Activated T-helper 1 cell treated with Interleukin-2 at 50 U/mL for 16 hours (primary cell): ENCODE data around the gene HLA-DOA.

Experiments used
- DNase-seq: peaks from one replicate; pipeline ENCODE4 v3.0.0-alpha.2; 2020; ENCODE audit warnings: low read depth

Gene HLA-DOA

DNA sequence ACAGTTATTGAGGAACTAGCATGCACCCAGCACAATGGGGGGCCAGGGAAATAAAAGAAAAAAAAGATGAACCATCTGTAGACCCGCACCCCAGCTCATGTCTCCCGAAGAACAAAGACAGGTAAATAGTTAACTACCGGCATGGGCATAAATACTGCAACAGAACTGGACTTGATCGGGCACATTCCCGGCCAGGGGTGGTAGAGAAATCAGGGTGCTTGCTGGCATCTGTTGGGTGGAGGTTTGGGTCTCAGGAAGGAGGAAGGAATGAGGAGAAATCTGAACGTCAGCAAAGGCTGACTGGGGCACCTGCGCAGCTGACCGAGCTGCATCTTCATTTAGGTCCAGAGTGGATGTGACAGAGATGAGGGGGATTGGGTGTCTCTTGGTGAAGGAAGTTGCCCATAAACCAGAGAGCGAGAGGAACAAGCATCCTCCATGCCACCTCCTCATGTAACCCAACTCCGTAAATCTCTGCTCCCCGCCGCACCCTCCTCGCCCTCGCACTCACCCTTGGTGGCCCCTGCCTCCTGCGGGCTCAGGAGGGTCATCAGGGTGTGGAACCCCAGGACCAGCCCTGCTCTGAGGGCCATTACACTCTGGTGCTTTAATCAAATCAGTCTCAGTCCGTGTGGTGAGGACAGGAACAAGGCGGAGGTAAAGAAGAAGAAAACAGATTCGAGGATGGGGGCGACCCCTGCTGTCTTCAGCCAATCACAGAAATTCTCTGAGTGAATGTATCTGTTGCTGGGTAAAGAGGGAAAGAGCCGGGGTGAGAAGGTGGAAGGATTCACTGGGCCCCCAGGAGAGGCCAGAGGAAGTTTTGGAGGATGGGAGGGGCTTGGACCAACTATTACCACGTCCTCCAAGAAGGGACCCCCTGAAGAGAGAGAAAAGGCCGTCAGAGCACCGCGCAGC, at the start of gene HLA-DOA:
Gene HLA-DOA (minus strand): TSS at position 648 of the 918 bp plus-strand sequence.
- no peak for DNase-seq

DNA sequence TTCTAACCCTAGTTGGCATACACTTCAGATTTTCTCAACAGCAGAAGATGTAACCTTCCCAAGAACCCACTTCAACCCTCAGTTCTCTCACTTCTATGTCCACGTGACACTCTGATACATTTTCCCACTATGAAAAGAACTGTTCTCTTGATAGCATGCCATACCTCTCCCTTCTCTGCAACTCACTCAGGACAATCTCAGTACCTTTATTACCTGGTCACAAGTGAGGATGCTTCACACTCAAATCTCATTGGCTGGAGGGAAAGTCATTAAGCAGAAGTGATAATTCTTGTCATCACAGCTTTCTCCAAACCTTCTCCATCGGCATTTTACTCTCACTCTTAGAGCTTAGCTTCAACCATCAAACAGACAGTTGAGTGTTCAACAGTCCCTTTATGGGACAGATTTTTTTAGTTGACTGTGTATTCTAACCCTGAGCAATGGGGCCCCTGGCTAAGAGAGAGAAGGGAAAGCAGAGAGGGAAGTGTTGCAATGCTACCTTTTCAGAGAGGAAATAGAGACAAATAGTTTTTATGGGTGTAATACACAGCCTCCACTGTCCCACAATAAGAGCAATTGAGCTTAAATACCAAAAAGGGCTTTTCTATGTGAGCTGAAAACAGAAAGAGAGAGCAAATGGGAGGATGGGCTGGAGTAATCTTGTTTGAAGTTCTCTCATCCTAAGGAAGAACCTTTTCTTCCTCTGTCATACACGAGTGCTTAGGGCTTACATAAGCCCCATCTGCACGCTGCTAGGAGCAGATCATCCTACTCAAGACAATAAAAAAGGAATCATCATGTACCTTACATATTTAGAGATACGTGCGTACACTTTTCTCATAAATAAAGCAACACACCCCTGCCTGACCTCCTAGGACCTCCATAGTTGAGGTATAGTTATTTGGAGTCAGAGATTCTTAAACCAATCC, 48.1 kb upstream of the HLA-DOA start:
- no peak for DNase-seq

DNA sequence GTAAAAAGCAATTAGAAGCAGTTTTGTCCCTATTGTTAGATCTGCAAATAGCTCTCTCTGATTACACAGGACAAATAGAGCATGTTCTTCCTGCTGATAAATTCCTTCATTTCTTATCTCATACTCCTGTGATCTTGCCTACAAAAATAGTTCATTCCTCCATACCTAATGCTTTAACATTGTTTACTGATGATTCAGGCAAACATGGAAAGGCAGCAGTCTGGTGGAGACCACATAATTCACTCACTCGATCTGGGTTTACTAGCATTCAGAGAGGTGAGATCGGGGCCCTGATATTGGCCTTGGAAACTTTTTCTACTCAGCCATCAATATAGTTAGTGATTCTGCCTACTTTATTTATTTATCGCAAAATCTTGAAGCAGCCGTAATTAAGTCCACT, 43.8 kb upstream of the HLA-DOA start:
- no peak for DNase-seq

GRCh38 chr6:33052627-33053026, 43.2 kb upstream of the HLA-DOA start:
- no peak for DNase-seq

- DNase-seq: no peak
Measured at GRCh38 chr6:33050014-33050810, 40.8 kb upstream of the HLA-DOA start.

DNA sequence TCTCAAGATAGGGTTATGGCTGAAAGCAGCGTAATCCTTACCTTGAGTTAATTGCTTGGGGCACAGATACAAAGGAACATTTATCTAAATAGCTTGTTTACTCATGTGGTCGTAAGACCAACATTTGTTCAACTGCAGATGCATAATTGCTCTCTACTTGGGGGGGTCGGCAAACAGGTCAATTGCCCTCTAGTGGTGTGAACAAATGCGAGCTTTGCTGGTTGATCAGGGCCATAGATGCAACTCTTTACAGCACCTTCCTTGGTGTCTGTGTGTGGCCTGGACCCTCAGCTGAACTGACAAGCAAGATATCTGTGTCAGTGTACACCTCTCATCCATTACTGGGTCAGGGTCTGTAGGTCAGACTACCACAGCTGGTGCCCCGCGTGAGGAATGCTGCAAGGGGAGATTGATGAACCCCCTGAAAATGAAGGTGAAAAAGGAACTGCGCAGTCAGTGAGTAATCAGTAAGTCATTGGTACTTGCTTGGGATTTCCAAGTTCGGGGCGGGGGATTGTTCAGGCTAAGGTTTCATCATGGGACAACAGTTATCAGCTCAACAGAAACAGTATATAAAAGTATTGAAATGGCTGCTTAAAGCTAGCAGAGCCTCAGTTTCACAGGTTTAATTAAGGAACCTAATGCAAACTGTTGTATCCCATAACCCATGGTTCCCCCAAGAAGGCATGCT, 40.1 kb upstream of the HLA-DOA start:
- no peak for DNase-seq

- no peak for DNase-seq
Measured at GRCh38 chr6:33040157-33040556, 30.8 kb upstream of the HLA-DOA start.

- DNase-seq: no peak
Measured at GRCh38 chr6:33036535-33036934, 27.1 kb upstream of the HLA-DOA start.

DNA sequence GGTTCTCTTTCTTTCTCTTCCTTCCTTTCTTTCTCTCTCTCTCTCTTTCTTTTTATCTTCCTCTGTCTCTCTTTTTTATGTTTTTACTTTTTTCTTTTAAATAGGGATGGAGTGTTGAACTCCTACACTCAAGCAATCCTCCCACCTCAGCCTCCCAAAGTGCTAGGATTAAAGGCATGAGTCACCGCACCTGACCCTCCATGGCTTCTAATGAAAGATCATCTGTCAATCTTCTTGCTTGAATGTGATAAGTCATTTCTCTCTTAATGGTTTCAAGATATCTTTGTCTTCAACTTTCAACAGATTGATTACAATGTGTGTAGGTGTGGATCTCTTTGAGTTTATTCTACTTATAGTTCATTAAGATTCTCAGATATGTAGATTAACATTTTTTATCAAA, 25.2 kb upstream of the HLA-DOA start:
- DNase-seq: no peak

- DNase-seq: no peak
Measured at GRCh38 chr6:33030245-33030644, 20.9 kb upstream of the HLA-DOA start.

- no peak for DNase-seq
Measured at GRCh38 chr6:33029328-33030184, 20.2 kb upstream of the HLA-DOA start.

GRCh38 chr6:33028220-33028849, 18.9 kb upstream of the HLA-DOA start:
- DNase-seq: no peak

DNA sequence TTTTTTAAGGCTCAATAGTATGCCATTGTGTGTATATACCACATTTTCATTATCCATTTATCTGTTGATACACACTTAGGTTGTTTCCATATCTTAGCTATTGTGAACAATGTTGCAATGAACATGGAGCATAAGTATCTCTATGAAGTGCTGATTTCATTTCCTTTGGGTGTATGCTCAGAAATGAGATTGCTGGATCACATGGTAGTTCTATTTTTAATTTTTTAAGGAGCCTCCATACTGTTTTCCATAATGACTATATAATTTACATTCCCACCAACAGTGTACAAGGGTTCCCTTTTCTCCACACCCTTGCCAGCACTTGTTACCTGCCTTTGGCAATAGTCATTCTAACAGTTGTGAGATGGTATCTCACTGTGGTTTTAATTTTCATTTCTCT, 15.1 kb upstream of the HLA-DOA start:
- DNase-seq: no peak

DNA sequence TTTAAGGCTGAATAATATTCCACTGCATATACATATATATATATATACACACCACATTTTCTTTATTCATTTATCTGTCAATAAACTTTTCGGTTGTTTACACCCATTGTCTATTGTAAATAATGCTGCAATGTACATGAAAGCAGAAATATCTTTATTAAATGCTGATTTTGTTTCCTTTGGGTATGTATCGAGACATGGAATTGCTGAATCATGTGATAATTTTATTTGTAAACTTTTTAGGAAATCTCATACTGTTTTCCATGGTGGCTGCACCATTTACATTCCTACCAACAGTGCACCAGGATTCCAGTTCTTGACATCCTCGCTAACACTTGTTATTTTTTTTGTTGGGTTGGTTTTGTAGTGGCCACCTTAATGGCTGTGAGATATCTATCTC, 14.1 kb upstream of the HLA-DOA start:
- no peak for DNase-seq

DNA sequence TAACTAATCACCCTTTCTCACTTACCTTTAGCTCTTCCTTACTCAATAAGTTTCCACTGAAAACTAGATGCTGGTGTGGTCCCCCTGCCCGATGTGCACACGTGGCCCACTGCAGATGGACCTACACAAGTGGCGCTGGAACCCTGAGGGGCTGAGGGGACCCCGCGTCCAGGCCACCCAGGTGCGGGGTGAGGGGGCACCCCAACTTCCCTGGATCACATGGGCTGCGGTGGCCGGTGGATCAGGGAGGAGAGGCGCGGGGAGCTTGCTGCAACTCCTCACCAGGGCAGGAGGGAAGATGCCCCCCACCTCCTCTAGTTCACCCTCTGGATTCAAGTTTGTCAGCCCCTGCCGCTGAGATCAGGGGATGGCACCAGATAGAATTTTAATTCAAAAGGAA, 12.5 kb upstream of the HLA-DOA start:
- no peak for DNase-seq

GRCh38 chr6:33019372-33019771, 10.0 kb upstream of the HLA-DOA start:
- DNase-seq: no peak

GRCh38 chr6:33018904-33019303, 9.5 kb upstream of the HLA-DOA start:
- no peak for DNase-seq

DNA sequence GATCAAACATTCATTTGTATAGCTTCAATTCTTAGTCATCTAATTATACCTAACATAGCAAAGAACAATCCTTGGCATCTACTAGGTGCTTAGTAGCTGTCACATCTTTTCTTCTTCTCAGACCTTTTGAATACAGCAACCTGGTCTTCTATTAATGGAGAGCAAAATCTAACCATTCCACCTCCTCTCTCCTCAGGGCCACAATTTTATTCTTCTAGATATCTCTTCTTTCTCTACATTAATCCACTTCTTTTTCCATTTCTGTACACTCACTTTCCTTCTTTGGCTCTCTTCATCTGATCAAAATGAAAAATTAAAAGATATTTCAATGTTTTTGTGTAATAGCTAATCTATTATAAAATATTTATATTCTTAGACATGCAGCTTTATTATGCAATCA, 9.0 kb upstream of the HLA-DOA start:
- DNase-seq: no peak

DNA sequence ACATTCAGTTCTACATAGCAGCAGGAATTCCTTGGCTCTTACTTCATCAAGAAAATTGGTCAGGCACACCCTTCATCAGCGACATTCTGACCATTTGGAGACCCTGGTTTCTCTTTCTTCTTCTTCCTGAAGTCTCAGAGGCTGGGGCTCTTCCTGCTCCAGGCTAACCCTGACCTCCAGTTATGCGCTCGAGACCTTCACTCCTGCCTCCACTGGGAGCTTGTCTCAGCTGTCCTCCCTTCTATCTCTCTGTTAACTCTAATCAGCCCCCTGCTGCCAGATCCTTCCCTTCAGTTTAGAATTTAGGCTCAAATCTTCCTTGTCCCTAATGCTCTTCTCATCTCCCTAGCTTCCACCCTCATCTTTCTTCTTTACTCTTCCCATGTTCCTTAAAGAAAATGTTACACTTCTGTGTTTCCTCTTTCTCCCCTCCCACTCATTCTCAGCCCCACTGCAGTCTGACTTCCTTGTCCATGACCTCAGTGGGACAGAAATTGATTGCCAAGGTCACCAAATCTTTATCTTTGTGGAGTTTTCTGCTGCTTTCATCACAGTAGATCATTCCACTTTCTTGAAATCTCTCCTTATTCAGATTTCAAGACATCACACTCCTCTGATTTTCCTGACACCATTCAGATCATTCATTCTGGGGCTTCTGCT, 8.4 kb upstream of the HLA-DOA start:
- no peak for DNase-seq
